Adrenal gland (tissue), 12 donors: ENCODE data around the gene BCL2. TPM values are rescaled to one million over a fixed set of nuclear protein-coding genes. Genes with fewer than 3 reads are reported as not detected.

Experiments used
- DNase-seq, 7 donors: peaks; one replicate each; pipeline ENCODE4 v3.0.0-alpha.2; 2019 to 2020
- H3K27ac ChIP-seq, 5 donors: fragments of 200-600 bp; sonication (generic) in 4 of 5; 1 replicate in 3 of 5; 2 replicates in 2 of 5; pipeline versions ENCODE4 v1.5.1 to v1.8.0; 2016 to 2020; ENCODE audit warnings: mild to moderate bottlenecking in 1 of 5
- H3K27me3 ChIP-seq: fragments of 200-600 bp; 2 replicates; pipeline ENCODE4 v1.8.0; 2021
- H3K36me3 ChIP-seq, 2 donors: fragments of 200-600 bp; replicated peaks in 1 of 2; 1 replicate in 1 of 2; 2 replicates in 1 of 2; pipeline versions ENCODE4 v1.5.1 to v1.8.0; 2018 to 2022
- H3K4me1 ChIP-seq, 2 donors: fragments of 200-600 bp; replicated peaks in 1 of 2; 1 replicate in 1 of 2; 2 replicates in 1 of 2; pipeline versions ENCODE4 v1.5.1 to v1.8.0; 2018 to 2021
- H3K4me3 ChIP-seq, 4 donors: fragments of 200-600 bp; sonication (generic) in 3 of 4; one replicate each; pipeline ENCODE4 v1.5.1; 2016 to 2018
- H3K9me3 ChIP-seq, 3 donors: fragments of 200-600 bp; sonication (generic) in 1 of 3; replicated peaks in 1 of 3; 1 replicate in 2 of 3; 2 replicates in 1 of 3; pipeline versions ENCODE4 v1.5.1 to v1.8.0; 2016 to 2021
- POLR2A ChIP-seq, 2 donors: fragments of 450-650 bp; IDR thresholded peaks; one replicate each; pipeline ENCODE4 v1.6.1; 2017; ENCODE audit warnings: antibody characterized with exemption in 2 of 2, mild to moderate bottlenecking in 2 of 2, moderate library complexity in 1 of 2
- WGBS, 4 donors: extraction: QIAGEN DNeasy Blood & Tissue Kit in 2 of 4; methylation state at CpG; one replicate each; pipeline versions ENCODE4 v1.1.5 to v1.1.7; 2013 to 2017; 5-methylcytosine and 5-hydroxymethylcytosine counted together
- intact Hi-C, 2 donors: fragments of 100-400 bp; cut with DNase I; formaldehyde crosslinking; loops; one replicate each; pipeline versions ENCODE4 v1.14.1 to v1.15.0; 2022 to 2023
- polyA plus RNA-seq, 3 donors: library from polyadenylated mRNA; stranded (reverse); fragments of 200-250 nt in 2 of 3; fragments of 350-450 nt in 1 of 3; fragmentation: Illumina TruSeq in 1 of 3; extraction: RNeasy Lipid Tissue Mini Kit (QIAGEN cat#74804) in 1 of 3; gene quantifications; one replicate each; pipeline ENCODE4 v1.2.3, GENCODE V29; 2013 to 2014
- total RNA-seq, 9 donors: library from RNA; depleted of rRNA in 4 of 9; stranded (reverse); fragments of >200 nt in 4 of 9; fragments of 120-200 nt in 1 of 9; fragmentation: NEBNext Ultra II Directional in 1 of 9; extraction: Animal tissue kit (Norgen Biotek cat#: 25700) in 1 of 9; gene quantifications; one replicate each; pipeline versions ENCODE4 v1.1.0 to v1.2.4, GENCODE V29; 2013 to 2023
- TF ChIP-seq, protein P1 (sequence below), 6 experiments: fragments of 450-650 bp in 4 of 6; fragments of 200-600 bp in 2 of 6; sonication (generic) in 1 of 6; IDR thresholded peaks; 1 replicate in 5 of 6; 2 replicates in 1 of 6; pipeline versions ENCODE4 v1.5.1 to v1.8.0; 2016 to 2021; ENCODE audit warnings: antibody characterized with exemption in 6 of 6, mild to moderate bottlenecking in 2 of 6, moderate library complexity in 1 of 6
- donor health status: healthy with polysubstance abuse.
- donor health status: Bipolar disorder and iron deficiency.
- donor health status: DM: yes; HTN: yes; CAD: no.
- donor health status: DM: no; HTN: no; CAD: no.
- donor health status: DM: no; HTN: no; CAD: no.
- donor health status: DM: yes; HTN: yes; CAD: no.

The BCL2 gene
- total and polyA plus RNA-seq, 12 donors, result 0.85 to 7.7 (median 3.4) TPM

DNA sequence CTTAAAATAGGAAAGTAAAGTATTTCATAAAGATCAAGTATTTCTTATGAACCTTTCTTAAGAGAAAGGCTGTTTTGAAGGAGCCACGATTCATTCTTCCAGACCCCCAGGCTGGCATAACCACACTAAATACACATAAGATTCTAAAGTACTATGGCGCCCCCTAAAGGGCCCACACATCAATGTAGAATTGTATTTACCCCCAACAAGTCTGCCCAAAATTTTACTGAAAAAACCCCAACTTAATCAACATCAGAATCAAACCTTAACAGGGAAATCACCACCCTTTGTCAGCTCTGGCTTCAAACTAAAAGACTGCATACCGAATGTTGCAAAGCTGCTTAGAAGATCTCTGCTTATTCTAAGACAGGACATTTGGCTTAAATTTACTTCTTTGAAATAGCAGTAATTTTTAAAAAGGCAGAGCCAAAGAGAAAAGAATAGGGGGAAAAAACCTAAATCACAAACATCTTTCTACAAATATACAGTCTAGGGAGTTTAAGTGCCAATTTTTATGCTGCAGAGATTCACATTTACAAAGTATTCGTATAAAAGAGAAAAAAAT is 20.4 kb upstream of the BCL2 start:
- DNase-seq, result peak in 2 of 7 donors; percentile 32 to 47
- 38 to 55% (median 45%) methylated on average over 4 of the region's 4 CpGs for WGBS, 4 donors
- intact Hi-C loops, result loop anchor here (5.0 to 10.0 kb wide), 2 partner anchors 95 to 323 kb away; no protein-coding TSS in a partner anchor

GRCh38 chr18:63336366-63337099 is 17.0 kb upstream of the BCL2 start:
- Histone ChIP-seq H3K27me3 (no peaks in the 10 kb centered on the region), H3K4me1 (peaks cover 4 to 6% of the 10 kb centered on the region in 2 donors), H3K36me3 (peaks cover 0 to 71% of the 10 kb centered on the region in 2 donors), H3K9me3 (no peaks in the 10 kb centered on the region), H3K4me3 (no peak overlapping the region), H3K27ac (peak overlapping the region in 3 of 5 donors; percentile 26 to 74 (median 70))
- TF ChIP-seq POLR2A (IDR thresholded peaks at IDR 0.05), result no peak
- TF ChIP-seq, protein P1, sequence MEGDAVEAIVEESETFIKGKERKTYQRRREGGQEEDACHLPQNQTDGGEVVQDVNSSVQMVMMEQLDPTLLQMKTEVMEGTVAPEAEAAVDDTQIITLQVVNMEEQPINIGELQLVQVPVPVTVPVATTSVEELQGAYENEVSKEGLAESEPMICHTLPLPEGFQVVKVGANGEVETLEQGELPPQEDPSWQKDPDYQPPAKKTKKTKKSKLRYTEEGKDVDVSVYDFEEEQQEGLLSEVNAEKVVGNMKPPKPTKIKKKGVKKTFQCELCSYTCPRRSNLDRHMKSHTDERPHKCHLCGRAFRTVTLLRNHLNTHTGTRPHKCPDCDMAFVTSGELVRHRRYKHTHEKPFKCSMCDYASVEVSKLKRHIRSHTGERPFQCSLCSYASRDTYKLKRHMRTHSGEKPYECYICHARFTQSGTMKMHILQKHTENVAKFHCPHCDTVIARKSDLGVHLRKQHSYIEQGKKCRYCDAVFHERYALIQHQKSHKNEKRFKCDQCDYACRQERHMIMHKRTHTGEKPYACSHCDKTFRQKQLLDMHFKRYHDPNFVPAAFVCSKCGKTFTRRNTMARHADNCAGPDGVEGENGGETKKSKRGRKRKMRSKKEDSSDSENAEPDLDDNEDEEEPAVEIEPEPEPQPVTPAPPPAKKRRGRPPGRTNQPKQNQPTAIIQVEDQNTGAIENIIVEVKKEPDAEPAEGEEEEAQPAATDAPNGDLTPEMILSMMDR (IDR thresholded peaks at IDR 0.05), result no peak
- WGBS, 4 donors, result 36 to 49% (median 42%) methylated on average over 8 of the region's 8 CpGs
- intact Hi-C loops, result loop anchor here in 1 of 2 donors (5.0 kb wide), 1 partner anchor 319 kb away; no protein-coding TSS in a partner anchor
- peak in 5 of 7 donors; percentile 31 to 46 (median 39) for DNase-seq

More for the DNA sequence above, 20.4 kb upstream of the BCL2 start:
- no peak overlapping the region for H3K4me3 ChIP-seq
- H3K27me3 ChIP-seq, result no peaks in the 10 kb centered on the region
- H3K4me1 ChIP-seq, result peaks cover 4 to 6% of the 10 kb centered on the region in 2 donors
- no peak for TF ChIP-seq POLR2A (IDR thresholded peaks at IDR 0.05)
- TF ChIP-seq, protein P1 (IDR thresholded peaks at IDR 0.05), result peak in 5 of 6 experiments; percentile 13 to 50 (median 32)
- no peak overlapping the region for H3K27ac ChIP-seq
- no peaks in the 10 kb centered on the region for H3K9me3 ChIP-seq
- H3K36me3 ChIP-seq, result peaks cover 0 to 78% of the 10 kb centered on the region in 2 donors

DNA sequence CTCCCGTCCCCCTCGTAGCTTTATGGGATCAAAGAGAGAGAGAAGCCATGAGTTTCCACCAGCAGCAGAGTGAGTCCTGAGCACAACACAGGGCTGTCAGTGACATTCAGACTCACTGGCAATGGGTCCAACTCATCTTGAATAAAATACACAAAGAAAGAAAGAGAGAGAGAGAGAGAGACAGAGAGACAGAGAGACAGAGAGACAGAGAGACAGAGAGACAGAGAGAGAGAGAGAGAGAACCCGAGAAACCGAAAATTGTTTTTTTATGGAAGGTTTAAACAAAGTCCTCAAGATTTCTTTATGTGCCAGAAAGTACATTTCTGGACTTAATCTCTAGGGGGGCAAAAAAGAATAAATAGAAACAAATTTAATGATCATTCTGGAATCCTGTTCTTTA is 11.5 kb upstream of the BCL2 start:
- intact Hi-C loops, result no loop called here
- Histone ChIP-seq H3K27me3 (no peaks in the 10 kb centered on the region), H3K4me1 (peaks cover 2 to 4% of the 10 kb centered on the region in 2 donors), H3K27ac (no peak overlapping the region), H3K4me3 (no peak overlapping the region), H3K9me3 (no peaks in the 10 kb centered on the region), H3K36me3 (peaks cover 0 to 51% of the 10 kb centered on the region in 2 donors)
- no peak for DNase-seq
- TF ChIP-seq, protein P1 (IDR thresholded peaks at IDR 0.05), result no peak
- TF ChIP-seq POLR2A (IDR thresholded peaks at IDR 0.05), result no peak
- WGBS, 4 donors, result 88 to 95% (median 89%) methylated on average over 4 of the region's 4 CpGs

DNA sequence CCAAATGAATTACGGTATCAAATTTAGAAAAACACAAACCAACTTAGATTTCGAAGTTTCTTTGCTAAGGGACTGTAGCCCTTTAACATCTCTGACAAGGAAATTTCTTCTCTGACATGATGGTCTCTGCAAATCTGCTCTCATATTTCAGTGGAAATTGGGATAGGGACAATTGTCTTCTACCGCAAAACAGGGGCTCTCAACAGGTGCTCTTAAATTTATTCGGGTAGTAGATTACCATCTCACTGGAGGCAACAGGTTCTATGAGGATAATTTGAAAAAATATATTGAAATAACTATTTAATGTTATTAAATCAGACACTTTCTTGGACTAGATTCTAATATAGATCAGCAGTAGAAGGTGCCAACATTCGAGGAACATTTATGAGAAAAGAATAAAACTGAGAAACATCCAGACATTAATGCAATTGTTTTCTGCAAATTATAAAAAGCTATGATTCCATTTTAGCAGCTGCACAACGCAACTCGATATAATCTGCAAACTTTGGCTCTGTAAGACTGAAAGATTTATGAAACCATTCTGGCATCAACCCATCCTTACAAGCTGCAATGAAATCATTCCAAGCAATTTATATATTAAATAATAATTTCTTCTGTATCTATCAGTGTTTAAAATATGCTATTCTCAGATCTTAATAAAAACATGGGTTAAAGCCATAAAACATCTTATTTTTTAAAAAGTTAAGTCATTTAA is 10.0 kb upstream of the BCL2 start:
- Histone ChIP-seq H3K27me3 (no peaks in the 10 kb centered on the region), H3K4me3 (no peak overlapping the region), H3K9me3 (no peaks in the 10 kb centered on the region), H3K4me1 (no peaks in the 10 kb centered on the region), H3K36me3 (peaks cover 0 to 38% of the 10 kb centered on the region in 2 donors), H3K27ac (no peak overlapping the region)
- intact Hi-C loops, result loop anchor here in 1 of 2 donors (10.0 kb wide), 1 partner anchor 305 kb away; no protein-coding TSS in a partner anchor
- WGBS, 4 donors, result 75 to 84% (median 83%) methylated on average over 7 of the region's 7 CpGs
- no peak for DNase-seq
- TF ChIP-seq, protein P1 (IDR thresholded peaks at IDR 0.05), result no peak
- no peak for TF ChIP-seq POLR2A (IDR thresholded peaks at IDR 0.05)
